PC-3 (cell line): Measurements from ENCODE around the gene ARHGEF5.

Experiments used
- CTCF ChIP-seq: fragments of 300-600 bp; sonication (generic); conservative IDR thresholded peaks from 2 replicates; pipeline ENCODE4 v1.5.1; 2017; ENCODE audit warnings: antibody characterized with exemption, low read depth, mild to moderate bottlenecking, low read length
- EZH2 ChIP-seq: fragments of 300-600 bp; sonication (generic); IDR thresholded peaks from one replicate; pipeline ENCODE4 v1.6.1; 2017; ENCODE audit warnings: antibody characterized with exemption, mild to moderate bottlenecking, low read length; ENCODE audit not compliant: unreplicated experiment
- EZH2phosphoT487 ChIP-seq: fragments of 300-600 bp; sonication (generic); IDR thresholded peaks from 2 replicates; pipeline ENCODE4 v1.6.1; 2018; ENCODE audit warnings: mild to moderate bottlenecking, antibody characterized with exemption, low read length, borderline replicate concordance

- TF ChIP-seq CTCF = no peak
- TF ChIP-seq EZH2 = no peak
- no peak for TF ChIP-seq EZH2phosphoT487
These were observed 31.5 kb downstream of the ARHGEF5 start for GRCh38 chr7:144386741-144387140.
